DOHH2 (cell line): ENCODE measurements around the gene COPE.

Experiments
- CTCF ChIP-seq: fragments of 200-600 bp; sonication (generic); IDR thresholded peaks from one replicate; pipeline ENCODE4 v1.5.1; 2014; ENCODE audit warnings: antibody characterized with exemption, mild to moderate bottlenecking, low read depth, low read length; ENCODE audit not compliant: poor library complexity, severe bottlenecking
- EZH2phosphoT487 ChIP-seq: fragments of 200-600 bp; sonication (generic); IDR thresholded peaks from 2 replicates; pipeline ENCODE4 v1.6.1; 2017; ENCODE audit warnings: borderline replicate concordance, mild to moderate bottlenecking, antibody characterized with exemption, low read length, moderate library complexity, mixed read lengths

- TF ChIP-seq CTCF, result no peak
- no peak for TF ChIP-seq EZH2phosphoT487
Measured at GRCh38 chr19:18960370-18960769, 41.2 kb upstream of the COPE start.
